Kidney epithelial cell (primary cell): ENCODE measurements around the gene CYTH1. TPM values are rescaled to one million over a fixed set of nuclear protein-coding genes. Genes with fewer than 3 reads are reported as not detected.

Source experiments
- DNase-seq: peaks from one replicate; pipeline ENCODE4 v3.0.0-alpha.2; 2010; ENCODE audit warnings: low read depth
- H3K27me3 ChIP-seq: 2 replicates; pipeline ENCODE4 v1.6.0; 2011; ENCODE audit warnings: low read length; ENCODE audit not compliant: control insufficient read depth, insufficient read depth
- H3K36me3 ChIP-seq: 2 replicates; pipeline ENCODE4 v1.5.1; 2011; ENCODE audit warnings: low read length; ENCODE audit not compliant: control insufficient read depth, insufficient read depth
- H3K4me3 ChIP-seq: 2 replicates; pipeline ENCODE4 v1.5.1; 2011; ENCODE audit warnings: low read depth, mild to moderate bottlenecking, control low read depth, low read length
- total RNA-seq: library from RNA; depleted of rRNA; stranded (reverse); fragments of >200 nt; gene quantifications from 2 replicates; pipeline ENCODE4 v1.2.3, GENCODE V29; 2015
- TF ChIP-seq, protein P1 (sequence below): IDR thresholded peaks from 2 replicates; pipeline ENCODE4 v1.5.1; 2011; ENCODE audit warnings: mild to moderate bottlenecking, moderate library complexity, low read length, control low read depth, inconsistent platforms; ENCODE audit not compliant: insufficient read depth, poor library complexity, severe bottlenecking

CYTH1 gene
- total RNA-seq, 1 donor from 2014 or later: 34.1 TPM

DNA sequence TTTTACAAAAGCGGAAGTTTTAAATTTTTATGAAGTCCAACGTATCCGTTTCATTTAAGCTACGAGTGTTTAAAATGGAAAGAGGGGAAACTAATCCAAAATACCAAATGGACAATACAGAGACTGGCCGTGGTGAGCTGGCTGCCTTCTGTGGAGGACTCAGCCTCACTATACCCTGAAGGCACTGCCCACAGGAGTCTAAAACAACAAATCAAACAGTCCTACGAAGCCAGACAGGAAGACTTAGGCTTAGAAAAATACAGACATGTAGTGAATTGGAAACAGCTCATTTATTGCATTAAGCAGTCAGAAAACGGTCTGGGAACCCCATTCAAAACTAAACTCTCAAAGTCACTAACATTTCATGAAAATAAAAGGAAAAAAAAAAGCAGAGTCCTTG is 75.1 kb downstream of the CYTH1 start:
- no peaks in the 10 kb centered on the region for H3K27me3 ChIP-seq
- TF ChIP-seq, protein P1, sequence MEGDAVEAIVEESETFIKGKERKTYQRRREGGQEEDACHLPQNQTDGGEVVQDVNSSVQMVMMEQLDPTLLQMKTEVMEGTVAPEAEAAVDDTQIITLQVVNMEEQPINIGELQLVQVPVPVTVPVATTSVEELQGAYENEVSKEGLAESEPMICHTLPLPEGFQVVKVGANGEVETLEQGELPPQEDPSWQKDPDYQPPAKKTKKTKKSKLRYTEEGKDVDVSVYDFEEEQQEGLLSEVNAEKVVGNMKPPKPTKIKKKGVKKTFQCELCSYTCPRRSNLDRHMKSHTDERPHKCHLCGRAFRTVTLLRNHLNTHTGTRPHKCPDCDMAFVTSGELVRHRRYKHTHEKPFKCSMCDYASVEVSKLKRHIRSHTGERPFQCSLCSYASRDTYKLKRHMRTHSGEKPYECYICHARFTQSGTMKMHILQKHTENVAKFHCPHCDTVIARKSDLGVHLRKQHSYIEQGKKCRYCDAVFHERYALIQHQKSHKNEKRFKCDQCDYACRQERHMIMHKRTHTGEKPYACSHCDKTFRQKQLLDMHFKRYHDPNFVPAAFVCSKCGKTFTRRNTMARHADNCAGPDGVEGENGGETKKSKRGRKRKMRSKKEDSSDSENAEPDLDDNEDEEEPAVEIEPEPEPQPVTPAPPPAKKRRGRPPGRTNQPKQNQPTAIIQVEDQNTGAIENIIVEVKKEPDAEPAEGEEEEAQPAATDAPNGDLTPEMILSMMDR: no peak
- DNase-seq: peak; percentile 61
- H3K36me3 ChIP-seq: peaks cover 1% of the 10 kb centered on the region
- H3K4me3 ChIP-seq: no peak overlapping the region

DNA sequence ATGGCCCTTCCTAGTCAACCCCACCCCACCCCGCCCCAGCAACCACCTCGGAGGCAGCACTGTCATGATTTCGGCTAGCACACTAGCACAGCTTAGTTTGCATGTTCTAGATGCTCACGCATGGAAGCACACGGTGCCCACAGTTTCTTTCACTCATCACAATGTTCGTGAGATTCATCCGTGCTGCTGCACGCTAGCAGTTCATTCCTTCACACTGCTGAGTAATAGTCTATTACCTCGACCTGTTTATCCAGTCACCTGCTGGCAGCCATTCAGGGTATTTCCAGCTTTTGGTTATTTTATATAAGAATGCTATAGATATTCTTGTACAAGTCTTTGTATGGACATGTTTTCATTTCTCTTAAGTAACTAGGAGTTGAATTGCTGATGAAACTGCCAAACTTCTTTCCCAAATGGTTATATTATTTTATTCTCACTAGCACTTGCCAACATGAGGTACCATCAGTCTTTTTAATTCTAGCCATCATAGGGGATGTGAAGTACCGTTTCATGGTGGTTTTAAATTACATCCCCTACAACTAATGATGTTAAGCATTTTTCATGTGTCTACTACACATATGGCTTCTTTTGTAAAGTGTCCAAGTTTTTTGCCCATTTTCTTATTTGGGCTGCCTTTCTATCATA is 75.7 kb downstream of the CYTH1 start:
- Histone ChIP-seq H3K36me3 (peaks cover 1% of the 10 kb centered on the region), H3K27me3 (no peaks in the 10 kb centered on the region), H3K4me3 (no peak overlapping the region)
- peak; percentile 91 for DNase-seq
- TF ChIP-seq, protein P1: no peak

DNA sequence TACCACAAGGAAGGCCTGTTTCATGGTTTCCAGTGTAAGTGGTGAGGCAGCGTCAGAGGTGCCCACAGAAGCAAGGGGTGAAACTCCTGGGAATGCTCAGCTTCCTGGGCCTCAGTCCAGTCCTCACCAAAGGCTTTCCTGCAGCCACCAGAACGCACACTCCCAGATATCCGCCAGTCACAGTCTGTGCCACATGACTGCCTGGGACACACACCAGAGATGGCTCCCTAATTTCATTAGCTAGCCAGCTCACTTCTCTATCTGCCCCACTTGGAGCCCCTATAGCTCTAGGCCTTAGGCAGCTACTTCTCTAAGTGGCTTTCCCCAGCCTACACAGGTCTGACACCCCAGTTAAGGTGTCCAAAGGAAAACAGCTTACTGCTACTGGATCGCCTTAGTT is 77.0 kb downstream of the CYTH1 start:
- TF ChIP-seq, protein P1: no peak
- no peak for DNase-seq
- no peaks in the 10 kb centered on the region for H3K27me3 ChIP-seq
- no peak overlapping the region for H3K4me3 ChIP-seq
- H3K36me3 ChIP-seq: peaks cover 1% of the 10 kb centered on the region

DNA sequence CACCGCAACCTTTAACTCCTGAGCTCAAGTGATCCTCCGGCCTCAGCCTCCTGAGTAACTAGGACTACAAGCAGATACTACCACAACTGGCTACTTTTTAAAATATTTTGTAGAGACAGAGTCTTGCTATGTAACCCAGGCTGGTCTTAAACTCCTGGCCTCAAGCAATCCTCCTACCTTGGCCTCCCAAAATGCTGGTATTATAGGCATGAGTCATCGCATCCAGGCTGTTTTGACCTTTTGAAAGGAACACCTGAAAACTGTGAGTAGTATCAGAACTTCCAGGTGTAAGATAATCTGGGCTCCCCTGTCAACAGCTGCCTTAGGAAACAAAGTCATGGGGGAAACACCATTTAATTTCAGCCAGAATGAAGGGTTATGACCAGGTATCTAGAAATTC is 77.5 kb downstream of the CYTH1 start:
- no peak for DNase-seq
- Histone ChIP-seq H3K4me3 (no peak overlapping the region), H3K36me3 (peaks cover 1% of the 10 kb centered on the region), H3K27me3 (no peaks in the 10 kb centered on the region)
- TF ChIP-seq, protein P1: no peak

DNA sequence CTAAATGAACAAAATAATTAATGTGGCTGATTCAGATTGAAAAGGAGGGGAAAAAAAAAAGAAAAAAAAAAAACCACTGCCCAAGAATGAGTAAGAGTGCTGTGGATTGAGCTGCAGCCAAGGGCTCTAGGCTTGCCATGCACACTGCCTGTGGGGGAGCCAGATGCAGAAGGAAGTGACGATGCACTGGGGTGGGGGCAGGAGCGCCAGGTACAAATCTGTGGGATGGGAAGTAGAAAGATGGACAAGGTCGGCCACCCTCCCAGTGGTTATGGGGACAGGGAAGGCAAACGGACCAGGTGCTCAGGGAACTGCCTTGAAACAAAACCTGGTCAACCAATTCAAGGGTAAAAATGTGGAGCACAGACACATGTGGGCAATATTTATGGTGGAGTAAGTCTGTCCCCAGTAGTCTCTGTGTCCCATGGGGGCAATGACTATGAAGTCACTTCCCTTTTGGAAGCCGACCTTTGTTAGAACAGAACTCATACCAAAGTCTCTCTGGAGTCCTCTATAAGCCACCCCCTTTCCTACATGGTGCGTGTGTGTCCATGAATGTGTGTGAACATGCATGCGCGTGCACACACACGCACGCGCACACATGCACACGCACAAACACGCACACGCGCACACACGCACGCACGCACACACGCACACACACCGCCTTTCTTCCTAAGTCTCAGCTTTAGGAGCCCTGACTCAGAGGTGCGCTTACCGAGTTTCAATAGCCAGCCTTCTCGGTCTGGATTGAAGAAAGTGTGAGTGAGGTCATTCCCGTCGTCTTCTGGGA is 84.3 kb downstream of the CYTH1 start:
- no peak for DNase-seq
- Histone ChIP-seq H3K27me3 (no peaks in the 10 kb centered on the region), H3K4me3 (no peak overlapping the region), H3K36me3 (no peaks in the 10 kb centered on the region)
- TF ChIP-seq, protein P1: no peak

DNA sequence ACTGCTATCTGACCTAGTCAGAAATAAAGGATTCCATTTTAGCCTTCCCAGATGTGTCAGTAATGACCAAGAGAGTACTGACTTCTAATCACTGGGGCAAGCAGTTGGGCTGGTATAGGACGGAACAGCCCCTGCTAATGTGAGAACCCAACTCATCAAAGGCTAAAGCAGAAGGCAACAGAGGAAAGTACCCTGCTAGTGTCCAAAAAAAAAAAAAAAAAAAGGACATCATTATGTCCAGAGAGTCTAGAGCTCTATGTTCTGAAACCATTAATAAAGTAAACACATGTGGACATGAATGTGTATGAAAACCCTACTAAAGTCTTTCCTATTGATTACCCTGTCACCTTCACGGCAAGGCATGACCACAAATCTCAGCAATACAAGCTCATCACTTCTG is 85.0 kb downstream of the CYTH1 start:
- no peak for DNase-seq
- Histone ChIP-seq H3K27me3 (no peaks in the 10 kb centered on the region), H3K36me3 (no peaks in the 10 kb centered on the region), H3K4me3 (no peak overlapping the region)
- TF ChIP-seq, protein P1: no peak
